Prostate gland (tissue), 2 donors: ENCODE results near the gene IQCF5.

Source experiments
- CTCF ChIP-seq, 4 experiments: fragments of 200-600 bp in 2 of 4; fragments of 450-650 bp in 2 of 4; sonication (generic) in 2 of 4; IDR thresholded peaks; 1 replicate in 3 of 4; 2 replicates in 1 of 4; pipeline ENCODE4 v1.5.1; 2016 to 2019; ENCODE audit warnings: antibody characterized with exemption in 4 of 4, mild to moderate bottlenecking in 2 of 4, moderate library complexity in 2 of 4
- POLR2A ChIP-seq: fragments of 450-650 bp; IDR thresholded peaks from one replicate; pipeline ENCODE4 v1.6.1; 2016; ENCODE audit warnings: antibody characterized with exemption, mild to moderate bottlenecking
- POLR2AphosphoS5 ChIP-seq: sonication (generic); formaldehyde crosslinking; IDR thresholded peaks from one replicate; pipeline ENCODE4 v1.6.1; 2017; ENCODE audit warnings: antibody characterized with exemption

DNA sequence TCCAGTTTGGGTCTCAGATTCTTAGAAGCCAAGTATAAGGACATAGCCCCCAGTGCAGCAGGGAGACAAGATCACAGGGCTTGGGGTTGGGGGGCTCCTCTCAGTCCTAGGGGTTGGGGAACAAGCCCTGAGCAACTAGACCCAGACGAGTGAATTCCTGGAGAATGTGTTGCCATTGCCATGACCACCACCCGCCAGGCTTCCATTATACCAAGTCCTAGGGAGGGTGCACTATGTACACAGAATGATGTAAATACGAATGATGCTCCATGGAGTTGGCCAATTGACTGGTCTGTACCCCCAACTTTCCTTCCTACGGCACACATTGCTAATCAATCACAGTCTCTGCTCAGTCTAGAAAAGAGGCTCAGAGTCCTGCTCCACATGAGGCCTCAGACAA is 19.0 kb upstream of the IQCF5 start:
- TF ChIP-seq CTCF (IDR thresholded peaks at IDR 0.05) (no peak), POLR2A (no peak), POLR2AphosphoS5 (no peak)
